Upper lobe of right lung (tissue), 1 donor: ENCODE measurements around the gene NR2C2. TPM values are rescaled to one million over a fixed set of nuclear protein-coding genes. Genes with fewer than 3 reads are reported as not detected.
A peak's percentile ranks its signal among the peaks of the same experiment; 100 is the strongest.

Experiments
- ATAC-seq: fragments of 200-7000 bp; cut with Tn5 transposase; one replicate; pipeline ENCODE4 v1.9.1; 2020; ENCODE audit warnings: mild to moderate bottlenecking, moderate library complexity
- DNase-seq: peaks from one replicate; pipeline ENCODE4 v3.0.0-alpha.2; 2020
- H3K27ac ChIP-seq: fragments of 200-600 bp; one replicate; pipeline ENCODE4 v1.8.0; 2022
- H3K27me3 ChIP-seq: fragments of 200-600 bp; one replicate; pipeline ENCODE4 v1.8.0; 2022; ENCODE audit warnings: mild to moderate bottlenecking
- H3K36me3 ChIP-seq: fragments of 200-600 bp; one replicate; pipeline ENCODE4 v1.8.0; 2022
- H3K4me1 ChIP-seq: fragments of 200-600 bp; one replicate; pipeline ENCODE4 v1.8.0; 2022
- H3K4me3 ChIP-seq: fragments of 200-600 bp; one replicate; pipeline ENCODE4 v1.8.0; 2022; ENCODE audit warnings: mild to moderate bottlenecking
- H3K9me3 ChIP-seq: fragments of 200-600 bp; one replicate; pipeline ENCODE4 v1.8.0; 2022
- intact Hi-C: fragments of 100-400 bp; cut with DNase I; formaldehyde crosslinking; loops from one replicate; pipeline ENCODE4 v1.11.0; 2022
- total RNA-seq: library from RNA; stranded (reverse); fragmentation: NEBNext Ultra II Directional; extraction: Animal tissue kit (Norgen Biotek cat#: 25700); gene quantifications from one replicate; pipeline ENCODE4 v1.2.1, GENCODE V29; 2021
- TF ChIP-seq, protein P1 (sequence below): fragments of 200-600 bp; IDR thresholded peaks from one replicate; pipeline ENCODE4 v1.8.0; 2022; ENCODE audit warnings: antibody characterized with exemption
- donor health status: DM: no; HTN: yes; CAD: no; lungs with severe emphysema.

The NR2C2 gene
- total RNA-seq, 1 donor from 2014 or later: 52.5 TPM

DNA sequence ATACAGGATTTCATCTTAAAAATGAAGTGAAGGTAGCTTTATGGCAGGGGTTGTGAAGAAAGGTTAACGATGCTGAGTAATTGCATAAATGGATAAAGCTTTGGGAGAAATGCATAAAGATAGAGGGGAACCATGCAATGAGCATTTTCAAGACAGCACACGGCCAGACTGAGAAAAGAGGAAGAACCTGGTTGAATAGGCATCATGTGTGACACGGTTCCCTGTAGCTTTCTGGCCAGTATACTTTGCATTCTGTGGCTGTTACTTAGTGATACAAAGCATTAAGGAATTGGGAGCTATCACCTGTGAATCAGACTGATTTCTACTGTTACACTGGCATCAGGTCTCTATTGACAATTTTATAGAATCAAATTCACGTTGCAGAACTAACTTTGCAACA lies 33.3 kb downstream of the NR2C2 start:
- DNase-seq: no peak
- no peak overlapping the region for H3K4me3 ChIP-seq
- H3K4me1 ChIP-seq: peaks cover 17% of the 10 kb centered on the region
- no peaks in the 10 kb centered on the region for H3K27me3 ChIP-seq
- ATAC-seq: peak; percentile 59
- TF ChIP-seq, protein P1, sequence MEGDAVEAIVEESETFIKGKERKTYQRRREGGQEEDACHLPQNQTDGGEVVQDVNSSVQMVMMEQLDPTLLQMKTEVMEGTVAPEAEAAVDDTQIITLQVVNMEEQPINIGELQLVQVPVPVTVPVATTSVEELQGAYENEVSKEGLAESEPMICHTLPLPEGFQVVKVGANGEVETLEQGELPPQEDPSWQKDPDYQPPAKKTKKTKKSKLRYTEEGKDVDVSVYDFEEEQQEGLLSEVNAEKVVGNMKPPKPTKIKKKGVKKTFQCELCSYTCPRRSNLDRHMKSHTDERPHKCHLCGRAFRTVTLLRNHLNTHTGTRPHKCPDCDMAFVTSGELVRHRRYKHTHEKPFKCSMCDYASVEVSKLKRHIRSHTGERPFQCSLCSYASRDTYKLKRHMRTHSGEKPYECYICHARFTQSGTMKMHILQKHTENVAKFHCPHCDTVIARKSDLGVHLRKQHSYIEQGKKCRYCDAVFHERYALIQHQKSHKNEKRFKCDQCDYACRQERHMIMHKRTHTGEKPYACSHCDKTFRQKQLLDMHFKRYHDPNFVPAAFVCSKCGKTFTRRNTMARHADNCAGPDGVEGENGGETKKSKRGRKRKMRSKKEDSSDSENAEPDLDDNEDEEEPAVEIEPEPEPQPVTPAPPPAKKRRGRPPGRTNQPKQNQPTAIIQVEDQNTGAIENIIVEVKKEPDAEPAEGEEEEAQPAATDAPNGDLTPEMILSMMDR: no peak
- intact Hi-C loops: no loop called here
- H3K36me3 ChIP-seq: no peaks in the 10 kb centered on the region
- no peaks in the 10 kb centered on the region for H3K9me3 ChIP-seq
- no peak overlapping the region for H3K27ac ChIP-seq

DNA sequence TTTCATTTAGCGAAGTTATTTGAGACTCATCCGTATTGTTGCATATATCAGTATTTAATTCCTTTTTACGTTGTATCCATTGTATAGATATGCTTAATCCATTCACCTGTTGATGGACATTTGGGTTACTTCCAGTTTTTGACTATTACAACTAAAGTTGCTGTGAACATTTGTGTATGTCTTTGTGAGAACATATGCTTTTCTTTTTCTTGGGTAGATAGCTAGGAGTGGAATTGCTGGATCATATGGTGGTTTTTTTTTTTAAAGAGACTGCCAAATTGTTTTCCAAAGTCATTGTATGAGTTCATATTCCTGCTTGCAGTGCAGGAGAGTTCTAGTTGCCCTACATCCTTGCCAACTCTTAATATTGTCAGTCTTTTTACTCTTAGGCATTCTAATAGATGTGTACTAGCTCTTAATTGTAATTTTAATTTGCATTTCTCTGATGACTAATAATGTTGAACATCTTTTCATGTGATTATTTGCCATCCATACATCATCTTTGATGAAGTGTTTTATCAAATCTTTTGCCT lies 37.3 kb downstream of the NR2C2 start:
- intact Hi-C loops: no loop called here
- DNase-seq: no peak
- TF ChIP-seq, protein P1: no peak

DNA sequence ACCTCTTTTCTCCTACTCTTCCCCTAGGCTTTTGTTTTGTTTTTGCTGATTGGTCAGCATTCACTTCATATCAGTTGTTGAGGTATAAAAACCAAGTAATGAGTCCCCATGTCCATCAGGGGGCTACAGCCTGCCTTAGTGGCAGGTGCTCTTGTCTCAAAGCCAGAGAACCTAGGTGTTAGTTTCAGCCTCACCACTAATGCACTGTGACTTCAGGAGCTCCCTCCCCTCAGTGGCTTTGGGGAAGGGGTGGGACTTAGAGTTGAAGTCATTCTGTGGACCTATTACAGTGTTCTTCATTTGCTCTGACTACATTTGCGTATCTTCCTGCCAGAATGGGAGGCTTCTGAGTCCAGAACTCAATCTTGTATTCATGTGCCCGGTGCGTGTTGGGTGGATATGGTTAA lies 41.6 kb downstream of the NR2C2 start:
- Histone ChIP-seq H3K36me3 (no peaks in the 10 kb centered on the region), H3K27ac (no peak overlapping the region), H3K27me3 (no peaks in the 10 kb centered on the region), H3K4me3 (no peak overlapping the region), H3K9me3 (no peaks in the 10 kb centered on the region), H3K4me1 (peaks cover 15% of the 10 kb centered on the region)
- intact Hi-C loops: no loop called here
- no peak for DNase-seq
- TF ChIP-seq, protein P1: no peak
- ATAC-seq: peak; percentile 47

More for the DNA sequence above, 37.3 kb downstream of the NR2C2 start:
- no peak overlapping the region for H3K27ac ChIP-seq
- no peaks in the 10 kb centered on the region for H3K36me3 ChIP-seq
- no peaks in the 10 kb centered on the region for H3K9me3 ChIP-seq
- H3K4me3 ChIP-seq: no peak overlapping the region
- H3K27me3 ChIP-seq: no peaks in the 10 kb centered on the region
- no peak for ATAC-seq
- H3K4me1 ChIP-seq: no peaks in the 10 kb centered on the region

DNA sequence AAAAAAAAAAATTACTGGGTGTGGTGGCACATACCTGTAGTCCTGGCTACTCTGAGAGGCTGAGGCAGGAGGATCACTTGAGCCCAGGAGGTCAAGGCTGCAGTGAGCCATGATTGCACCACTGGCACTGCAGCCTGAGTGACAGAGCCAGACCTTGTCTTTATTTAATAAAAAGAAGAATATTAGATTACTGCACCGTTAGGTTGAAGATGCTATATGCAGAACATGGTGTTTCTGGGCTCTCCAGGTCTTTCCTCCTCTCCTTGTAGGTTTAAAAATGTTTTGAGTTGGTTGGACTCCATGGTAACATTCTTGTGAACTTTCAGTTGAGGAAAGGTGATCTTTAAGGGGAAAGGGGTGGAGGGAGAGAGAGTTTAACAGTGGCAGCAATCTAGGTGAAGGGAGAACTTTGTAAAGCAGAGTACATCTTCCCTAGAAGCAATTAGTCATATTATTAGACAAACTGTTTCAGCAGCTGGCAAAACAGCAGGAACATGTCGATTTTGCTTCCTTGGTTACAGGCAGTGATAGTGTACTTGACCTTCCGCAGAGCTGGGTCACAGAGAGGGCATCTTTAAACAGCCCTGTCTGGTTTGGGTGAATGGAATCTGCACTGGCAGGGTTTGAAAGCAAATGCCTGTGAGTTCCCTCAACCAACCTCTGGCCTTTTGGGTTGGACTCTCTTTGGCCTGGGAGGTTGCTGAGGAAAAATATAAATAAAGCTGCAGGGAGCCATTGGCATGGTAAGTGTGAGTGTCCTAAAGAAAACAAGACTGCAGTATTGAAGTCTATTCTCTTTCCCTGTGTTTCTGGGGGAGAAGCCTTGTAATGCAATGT lies 42.8 kb downstream of the NR2C2 start:
- ATAC-seq (peak; percentile 76), DNase-seq (no peak)
- Histone ChIP-seq H3K36me3 (no peaks in the 10 kb centered on the region), H3K4me3 (no peak overlapping the region), H3K9me3 (no peaks in the 10 kb centered on the region), H3K4me1 (peaks cover 15% of the 10 kb centered on the region), H3K27me3 (no peaks in the 10 kb centered on the region), H3K27ac (no peak overlapping the region)
- intact Hi-C loops: no loop called here
- TF ChIP-seq, protein P1: no peak

DNA sequence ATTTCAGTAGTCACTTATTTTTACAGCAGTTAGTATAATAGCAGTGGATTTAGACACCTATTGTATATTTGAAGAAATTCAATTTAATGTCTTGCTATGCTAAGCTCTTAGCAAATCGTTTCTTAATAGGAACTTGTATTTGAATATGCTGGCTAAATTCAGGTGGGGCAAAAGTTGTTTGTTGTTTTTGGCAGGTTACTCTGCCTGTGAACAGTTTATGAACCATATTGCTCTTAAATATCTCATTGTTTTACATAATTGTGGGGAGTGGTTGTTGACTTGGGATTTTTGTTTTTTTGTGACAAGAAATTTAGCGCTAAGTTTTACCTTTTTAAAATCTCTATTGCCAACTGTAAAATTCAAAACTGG lies 43.4 kb downstream of the NR2C2 start:
- H3K9me3 ChIP-seq: no peaks in the 10 kb centered on the region
- DNase-seq (no peak), ATAC-seq (no peak)
- TF ChIP-seq, protein P1: no peak
- no peak overlapping the region for H3K27ac ChIP-seq
- no peak overlapping the region for H3K4me3 ChIP-seq
- intact Hi-C loops: no loop called here
- no peaks in the 10 kb centered on the region for H3K27me3 ChIP-seq
- peaks cover 15% of the 10 kb centered on the region for H3K4me1 ChIP-seq
- H3K36me3 ChIP-seq: no peaks in the 10 kb centered on the region
